CD4-positive, alpha-beta T cell treated with Interleukin-17A for 4 hours (primary cell): ENCODE data around the gene ABCA2.
"Not testable (repeated sequence)": the region's sequence is repeated elsewhere in the genome, so short reads cannot be mapped to it uniquely, and the experiment has no call there.

Experiments used
- DNase-seq: peaks from one replicate; pipeline ENCODE4 v3.0.0-alpha.2; 2020; ENCODE audit warnings: mixed read lengths

The ABCA2 gene

GRCh38 chr9:137062798-137063197 is 34.8 kb upstream of the ABCA2 start:
- DNase-seq: not testable (repeated sequence)

DNA sequence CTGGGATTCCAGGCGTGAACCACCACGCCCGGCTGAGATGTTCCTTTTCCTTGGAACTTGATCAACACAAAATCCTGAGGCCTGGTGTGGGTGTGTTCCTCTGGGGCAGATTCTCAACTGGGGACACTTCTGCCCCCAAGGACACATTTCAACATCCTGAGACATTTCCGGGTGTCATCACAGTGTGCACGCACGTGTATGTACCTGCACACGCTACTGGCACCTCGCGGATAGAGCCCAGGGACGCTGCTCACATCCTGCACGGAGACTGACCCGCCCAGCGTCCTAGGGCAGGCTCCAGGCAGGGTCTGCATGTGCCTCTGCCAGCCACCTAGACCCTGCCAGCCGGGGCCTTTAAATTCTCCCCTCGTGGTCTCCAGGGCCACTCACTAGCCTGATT is 34.3 kb upstream of the ABCA2 start:
- DNase-seq: no peak

DNA sequence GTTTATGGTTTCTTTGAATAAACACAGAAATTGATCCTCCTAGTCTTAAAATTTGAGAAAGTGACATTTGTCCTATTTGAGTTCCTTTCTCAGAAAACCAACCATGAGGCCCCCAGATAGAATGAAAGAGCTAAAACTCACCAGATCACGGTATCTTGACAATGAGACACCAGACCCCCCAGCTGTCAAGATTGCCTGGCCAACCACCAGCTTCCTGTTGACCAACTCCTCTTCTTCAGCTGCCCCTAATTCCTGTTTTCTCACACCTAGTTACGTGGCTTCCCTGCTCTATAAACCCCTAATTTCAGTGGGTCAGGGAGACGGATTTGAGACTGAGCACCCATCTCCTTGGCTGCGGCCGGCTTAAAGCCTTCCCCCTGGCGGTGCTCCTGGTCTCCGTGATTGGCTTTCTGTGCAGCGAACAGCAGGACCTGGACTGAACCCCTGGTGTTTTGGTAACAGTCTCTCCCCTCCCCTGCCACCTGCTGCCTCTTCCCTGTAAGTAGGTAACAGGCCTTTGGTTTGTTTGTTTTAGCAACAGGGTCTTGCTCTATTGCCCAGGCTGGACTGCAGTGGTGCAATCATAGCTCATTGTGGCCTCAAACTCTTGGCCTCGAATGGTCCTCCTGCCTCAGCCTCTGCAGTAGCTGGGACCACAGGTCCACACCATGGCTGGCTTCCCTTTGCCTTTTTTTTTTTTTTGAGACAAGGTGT is 30.6 kb upstream of the ABCA2 start:
- no peak for DNase-seq

DNA sequence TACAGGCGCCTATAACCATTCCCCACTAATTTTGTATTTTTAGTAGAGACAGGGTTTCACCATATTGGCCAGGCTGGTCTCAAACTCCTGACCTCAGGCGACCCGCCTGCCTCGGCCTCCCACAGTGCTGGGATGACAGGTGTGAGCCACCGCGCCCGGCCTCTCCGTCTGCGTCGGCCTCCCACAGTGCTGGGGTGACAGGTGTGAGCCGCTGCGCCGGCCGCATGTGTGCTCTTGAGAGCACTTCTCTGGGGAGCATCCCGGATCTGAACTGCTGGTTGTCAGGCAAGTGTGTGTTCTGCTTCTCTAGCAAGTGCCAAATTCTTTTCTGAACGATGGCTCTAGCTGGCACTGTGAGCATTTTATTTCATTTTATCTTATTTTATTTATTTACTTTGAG is 29.5 kb upstream of the ABCA2 start:
- DNase-seq: no peak

GRCh38 chr9:137056739-137057415 is 28.8 kb upstream of the ABCA2 start:
- DNase-seq: no peak

- DNase-seq: no peak
Measured at GRCh38 chr9:137055385-137056364, 27.6 kb upstream of the ABCA2 start.

DNA sequence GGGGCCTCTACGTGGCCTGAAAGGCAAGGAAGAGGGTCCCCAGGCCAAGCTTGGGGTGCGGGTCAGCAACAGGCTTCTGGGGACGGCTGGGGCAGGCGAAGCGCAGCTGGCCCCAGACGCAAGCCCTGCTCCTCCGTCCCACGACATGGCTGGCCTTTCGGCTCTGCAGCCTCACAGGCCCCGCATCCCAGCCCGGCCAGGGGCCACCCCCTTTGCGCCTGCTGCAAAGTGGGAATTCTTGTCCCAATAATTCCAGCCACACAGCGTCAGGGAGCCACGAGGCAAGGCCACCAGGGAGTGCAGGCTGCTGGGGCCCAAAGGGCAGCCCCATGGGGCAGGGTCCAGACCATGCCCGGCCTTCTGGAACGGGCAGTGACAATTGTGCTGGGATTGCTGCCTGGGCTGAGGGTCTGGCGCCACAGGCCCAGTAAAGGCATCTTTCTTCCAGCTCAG is 26.9 kb upstream of the ABCA2 start:
- no peak for DNase-seq

- peak; percentile 69 for DNase-seq
Measured at GRCh38 chr9:137053944-137054931, 26.2 kb upstream of the ABCA2 start, which contains the start of gene ENTPD2. TSS of gene ENTPD2 (minus strand) at chr9:137054061. CDS start at chr9:137053997, 64 bp downstream.

- DNase-seq: no peak
Measured at GRCh38 chr9:137052998-137053943, 25.2 kb upstream of the ABCA2 start.

DNA sequence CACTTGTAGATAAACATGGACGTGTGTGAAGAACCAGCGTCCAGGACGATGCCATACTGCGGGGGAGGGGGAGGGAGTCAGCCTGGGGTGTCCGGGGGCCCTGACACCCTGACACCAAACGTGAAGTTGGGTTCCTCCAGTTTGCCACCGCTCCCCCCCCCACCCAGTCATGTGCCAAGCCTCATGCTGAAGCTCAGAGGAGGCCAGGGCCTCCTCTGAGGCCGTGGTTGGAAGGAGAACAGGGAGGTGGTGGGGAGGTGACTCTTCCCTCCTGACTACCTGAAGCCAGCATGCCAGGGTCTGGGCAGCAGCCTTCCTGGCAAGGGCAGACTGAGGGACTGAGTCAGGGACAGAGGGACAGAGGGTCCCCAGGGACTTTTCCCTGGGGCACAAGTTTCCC is 24.3 kb upstream of the ABCA2 start:
- DNase-seq: no peak

DNA sequence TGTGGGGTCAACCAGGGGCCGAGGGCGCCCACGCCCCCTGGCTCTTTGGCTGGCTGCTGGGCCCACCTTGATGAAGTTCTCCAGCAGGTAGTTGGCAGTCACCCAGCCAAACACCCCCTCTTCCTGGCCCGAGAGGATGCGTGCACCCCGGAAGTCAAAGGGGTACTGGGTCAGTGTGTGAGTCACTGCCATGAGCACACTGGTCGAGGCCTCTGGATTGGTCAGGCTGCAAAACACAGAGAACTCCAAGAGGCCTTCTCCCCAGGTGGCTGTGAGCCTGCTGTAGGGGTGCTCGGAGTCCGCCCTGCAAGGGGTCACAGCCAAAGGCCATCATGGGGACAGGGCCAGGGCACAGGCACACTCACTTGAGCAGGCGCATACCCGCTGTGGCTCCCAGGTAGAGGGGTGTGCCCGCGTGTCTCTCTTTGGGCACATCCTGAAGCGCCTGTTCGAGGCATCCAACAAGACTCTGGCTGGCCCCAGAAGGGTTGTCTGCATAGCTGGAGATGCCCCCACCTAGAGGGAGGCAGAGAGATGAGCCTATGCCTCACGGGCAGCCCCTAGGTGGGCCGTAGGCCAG is 23.2 kb upstream of the ABCA2 start:
- DNase-seq: no peak

GRCh38 chr9:137050570-137050969 is 22.5 kb upstream of the ABCA2 start:
- no peak for DNase-seq

DNA sequence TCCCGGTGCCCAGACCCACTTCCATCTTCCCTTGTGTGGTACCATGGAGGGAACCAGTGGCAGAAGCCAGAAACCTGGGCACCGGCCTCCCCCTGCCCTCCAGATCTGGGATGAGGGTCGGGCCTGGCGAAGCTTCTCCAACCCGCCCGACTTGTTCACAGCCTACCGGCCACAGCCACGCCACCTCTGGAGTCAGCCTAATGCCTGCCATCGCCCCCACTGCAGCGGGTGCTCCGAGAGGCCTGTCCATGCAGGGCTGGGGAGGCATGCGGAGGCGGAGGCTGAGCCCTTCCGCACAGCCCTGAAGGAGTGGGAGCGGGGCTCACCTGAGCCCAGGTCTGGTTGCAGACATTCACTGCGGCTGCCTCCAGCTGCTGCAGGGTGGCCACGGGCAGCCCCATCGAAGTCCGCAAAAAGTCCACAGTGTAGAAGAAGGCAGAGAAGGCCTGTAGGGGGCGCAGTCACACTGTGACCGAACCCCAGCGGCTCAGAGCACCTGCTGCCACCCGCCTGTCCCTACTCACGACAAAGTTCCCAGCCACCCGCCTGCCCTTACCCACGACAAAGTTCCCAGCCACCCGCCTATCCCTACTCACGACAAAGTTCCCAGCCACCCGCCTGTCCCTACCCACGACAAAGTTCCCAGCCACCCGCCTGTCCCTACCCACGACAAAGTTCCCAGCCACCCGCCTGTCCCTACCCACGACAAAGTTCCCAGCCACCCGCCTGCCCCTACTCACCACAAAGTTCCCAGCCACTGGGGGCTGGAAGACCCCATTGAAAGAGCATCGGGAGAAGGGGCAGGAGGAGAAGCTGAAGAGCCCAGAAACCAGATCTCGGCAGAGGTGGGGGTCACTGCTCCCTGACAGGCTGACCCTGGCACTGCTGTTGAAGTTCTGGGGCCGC is 21.8 kb upstream of the ABCA2 start:
- DNase-seq: peak; percentile 71

- DNase-seq: no peak
Measured at GRCh38 chr9:137048655-137049543, 20.9 kb upstream of the ABCA2 start.

GRCh38 chr9:137046088-137046787 is 18.2 kb upstream of the ABCA2 start, which contains the start of gene NPDC1:
TSS of gene NPDC1 (minus strand) at chr9:137046177. CDS start at chr9:137045989, 188 bp downstream.
- peak; percentile 85 for DNase-seq

- DNase-seq: peak; percentile 22
Measured at GRCh38 chr9:137045294-137046087, 17.5 kb upstream of the ABCA2 start.
